Mesothelial cell of epicardium (in vitro differentiated cells): ENCODE results near the gene DPH5. TPM values are rescaled to one million over a fixed set of nuclear protein-coding genes. Genes with fewer than 3 reads are reported as not detected.
"Not testable (repeated sequence)": the region's sequence is repeated elsewhere in the genome, so short reads cannot be mapped to it uniquely, and the experiment has no call there.

Experiments used
- DNase-seq, 2 experiments: peaks; one replicate each; pipeline ENCODE4 v3.0.0; 2021; ENCODE audit warnings: low spot score in 2 of 2; ENCODE audit not compliant: unreplicated experiment in 2 of 2
- H3K27ac Mint-ChIP-seq: 2 replicates; pipeline ENCODE4 v1.8.0; 2021; ENCODE audit warnings: mixed read lengths
- H3K27me3 Mint-ChIP-seq: 2 replicates; pipeline ENCODE4 v1.8.0; 2021; ENCODE audit warnings: low read depth, mixed read lengths
- H3K36me3 Mint-ChIP-seq: 2 replicates; pipeline ENCODE4 v1.8.0; 2021; ENCODE audit warnings: mixed read lengths
- H3K4me1 Mint-ChIP-seq: 2 replicates; pipeline ENCODE4 v1.8.0; 2021; ENCODE audit warnings: mixed read lengths
- H3K4me3 Mint-ChIP-seq: 2 replicates; pipeline ENCODE4 v1.8.0; 2021; ENCODE audit warnings: mild to moderate bottlenecking, moderate library complexity, mixed read lengths
- H3K9me3 Mint-ChIP-seq: 2 replicates; pipeline ENCODE4 v1.8.0; 2021; ENCODE audit warnings: mixed read lengths
- total RNA-seq: library from RNA; stranded (reverse); gene quantifications from 3 replicates; pipeline ENCODE4 v1.2.1, GENCODE V29; 2021
- TF ChIP-seq, protein P1 (sequence below): fragments of 200-600 bp; sonication (generic); IDR thresholded peaks from one replicate; pipeline ENCODE4 v1.5.0; 2021; ENCODE audit warnings: antibody characterized with exemption; ENCODE audit not compliant: unreplicated experiment

The DPH5 gene, protein sequence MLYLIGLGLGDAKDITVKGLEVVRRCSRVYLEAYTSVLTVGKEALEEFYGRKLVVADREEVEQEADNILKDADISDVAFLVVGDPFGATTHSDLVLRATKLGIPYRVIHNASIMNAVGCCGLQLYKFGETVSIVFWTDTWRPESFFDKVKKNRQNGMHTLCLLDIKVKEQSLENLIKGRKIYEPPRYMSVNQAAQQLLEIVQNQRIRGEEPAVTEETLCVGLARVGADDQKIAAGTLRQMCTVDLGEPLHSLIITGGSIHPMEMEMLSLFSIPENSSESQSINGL
- 58.6 to 65.5 TPM (median 61.7 TPM) in 3 replicates for total RNA-seq

DNA sequence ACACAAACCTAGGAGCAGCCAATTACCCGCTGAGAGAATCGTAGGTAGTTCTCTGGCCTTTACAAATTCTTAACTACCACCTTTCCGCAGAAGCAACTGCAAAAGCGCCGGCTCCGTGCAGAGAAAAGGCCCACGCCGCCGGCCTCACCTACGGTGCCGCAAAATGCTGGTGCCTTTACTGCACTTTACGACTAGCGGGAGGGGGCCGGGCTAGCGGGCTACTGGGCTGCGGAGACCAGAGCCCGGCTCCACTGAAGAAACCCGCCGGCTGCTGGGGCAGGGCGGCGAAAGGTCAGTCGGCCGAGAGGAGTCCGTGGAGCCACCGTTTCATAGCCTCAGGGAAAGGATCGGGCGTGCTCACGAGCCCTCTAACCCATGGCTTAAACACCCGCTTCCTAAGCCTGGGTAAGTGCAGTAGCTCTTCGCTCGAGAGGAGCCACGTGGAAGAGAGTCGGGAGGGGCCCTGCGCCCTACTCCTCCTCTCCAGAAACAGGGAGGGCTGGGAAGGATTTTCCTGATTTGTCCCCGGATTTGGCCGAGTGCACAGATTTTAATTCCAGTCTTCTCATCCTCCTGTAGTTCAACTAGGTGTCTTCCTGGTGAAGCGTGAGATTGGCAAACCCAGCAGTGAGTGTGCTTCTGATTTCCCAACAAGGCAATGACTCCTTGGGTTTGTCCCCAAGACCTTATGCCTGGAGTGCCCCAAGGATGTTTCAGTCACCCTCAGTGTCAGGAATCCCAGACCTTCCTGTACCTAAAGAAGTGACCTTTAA, at the start of gene DPH5:
Gene DPH5, minus strand, starts transcription at position 128 of the 773 bp plus-strand sequence. CDS start 341 bp downstream, outside the sequence.
- TF ChIP-seq, protein P1, sequence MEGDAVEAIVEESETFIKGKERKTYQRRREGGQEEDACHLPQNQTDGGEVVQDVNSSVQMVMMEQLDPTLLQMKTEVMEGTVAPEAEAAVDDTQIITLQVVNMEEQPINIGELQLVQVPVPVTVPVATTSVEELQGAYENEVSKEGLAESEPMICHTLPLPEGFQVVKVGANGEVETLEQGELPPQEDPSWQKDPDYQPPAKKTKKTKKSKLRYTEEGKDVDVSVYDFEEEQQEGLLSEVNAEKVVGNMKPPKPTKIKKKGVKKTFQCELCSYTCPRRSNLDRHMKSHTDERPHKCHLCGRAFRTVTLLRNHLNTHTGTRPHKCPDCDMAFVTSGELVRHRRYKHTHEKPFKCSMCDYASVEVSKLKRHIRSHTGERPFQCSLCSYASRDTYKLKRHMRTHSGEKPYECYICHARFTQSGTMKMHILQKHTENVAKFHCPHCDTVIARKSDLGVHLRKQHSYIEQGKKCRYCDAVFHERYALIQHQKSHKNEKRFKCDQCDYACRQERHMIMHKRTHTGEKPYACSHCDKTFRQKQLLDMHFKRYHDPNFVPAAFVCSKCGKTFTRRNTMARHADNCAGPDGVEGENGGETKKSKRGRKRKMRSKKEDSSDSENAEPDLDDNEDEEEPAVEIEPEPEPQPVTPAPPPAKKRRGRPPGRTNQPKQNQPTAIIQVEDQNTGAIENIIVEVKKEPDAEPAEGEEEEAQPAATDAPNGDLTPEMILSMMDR = no peak
- peak; percentile 74 to 82 for DNase-seq
- H3K4me1 Mint-ChIP-seq = peaks cover 40% of the 10 kb centered on the region
- peaks cover 6% of the 10 kb centered on the region for H3K36me3 Mint-ChIP-seq
- no peaks in the 10 kb centered on the region for H3K9me3 Mint-ChIP-seq
- peak within 1 kb of the TSS; percentile 90 for H3K4me3 Mint-ChIP-seq
- H3K27ac Mint-ChIP-seq = peak within 1 kb of the TSS; percentile 96
- H3K27me3 Mint-ChIP-seq = no peaks in the 10 kb centered on the region

DNA sequence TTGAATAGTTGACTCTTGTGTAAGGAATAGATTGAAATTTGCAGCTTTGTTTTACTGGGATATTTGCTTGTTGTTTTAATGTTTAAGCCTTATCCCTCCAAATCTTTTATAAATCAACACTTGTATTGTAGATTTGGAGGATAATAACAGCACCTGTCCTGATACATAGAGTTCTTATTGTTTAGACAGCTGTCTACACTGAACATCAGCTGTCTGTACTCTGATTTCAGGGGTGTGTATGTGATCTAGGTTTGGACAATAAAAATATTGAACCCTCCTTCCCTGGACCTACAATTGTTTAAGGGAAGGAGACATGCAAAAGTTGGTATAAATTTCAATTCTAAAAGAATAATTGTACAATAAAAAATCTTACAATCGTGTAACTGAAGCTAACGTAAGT, 48.3 kb upstream of the DPH5 start:
- Mint-ChIP-seq H3K27ac (no peak overlapping the region), H3K4me1 (no peaks in the 10 kb centered on the region), H3K27me3 (no peaks in the 10 kb centered on the region), H3K9me3 (no peaks in the 10 kb centered on the region), H3K4me3 (no peak overlapping the region), H3K36me3 (peaks cover 12% of the 10 kb centered on the region)
- TF ChIP-seq, protein P1 = no peak
- no peak for DNase-seq

DNA sequence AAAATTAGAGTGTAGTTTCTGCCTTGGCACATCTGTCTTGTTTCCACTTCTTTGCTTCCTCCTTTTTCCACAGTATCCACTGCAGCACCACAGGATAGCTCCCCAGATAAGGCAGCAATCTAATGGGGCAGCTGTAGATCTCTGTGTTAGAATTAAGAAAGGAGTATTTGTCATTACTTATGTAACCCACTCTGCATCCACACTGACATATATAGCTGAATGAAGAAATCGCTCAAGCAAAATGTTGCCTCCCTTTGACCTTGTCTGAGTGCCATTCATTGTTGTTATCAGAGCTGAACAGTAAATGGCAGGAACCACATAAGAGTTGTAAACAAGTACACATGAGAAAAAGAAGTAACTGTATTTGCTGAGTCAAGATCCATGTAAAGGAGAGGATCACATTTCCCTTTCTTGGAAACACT, 45.9 kb upstream of the DPH5 start:
- TF ChIP-seq, protein P1 = no peak
- H3K27me3 Mint-ChIP-seq = no peaks in the 10 kb centered on the region
- H3K9me3 Mint-ChIP-seq = peaks cover 4% of the 10 kb centered on the region
- no peaks in the 10 kb centered on the region for H3K36me3 Mint-ChIP-seq
- no peak overlapping the region for H3K27ac Mint-ChIP-seq
- DNase-seq = no peak
- no peak overlapping the region for H3K4me3 Mint-ChIP-seq
- H3K4me1 Mint-ChIP-seq = no peaks in the 10 kb centered on the region

DNA sequence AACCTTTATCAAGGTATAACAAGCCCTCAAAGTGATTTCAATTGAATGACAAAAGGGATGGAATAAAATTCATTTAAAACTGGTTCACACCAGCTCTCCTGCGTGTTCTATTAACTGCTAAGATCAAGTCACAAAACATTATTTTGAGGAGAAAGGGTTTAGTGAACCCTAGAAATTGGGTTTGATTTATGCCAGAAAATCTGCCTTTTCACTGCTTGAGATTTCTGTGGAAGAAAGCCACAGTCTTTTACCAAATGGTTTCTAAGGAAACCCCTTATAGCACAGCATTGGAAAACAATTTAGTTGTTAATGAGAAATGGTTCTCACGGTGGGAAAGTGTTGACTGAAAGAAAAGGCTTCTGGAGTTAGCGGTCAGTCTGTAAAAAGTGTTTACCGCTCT, 43.6 kb upstream of the DPH5 start:
- Mint-ChIP-seq H3K4me3 (no peak overlapping the region), H3K36me3 (no peaks in the 10 kb centered on the region), H3K27ac (no peak overlapping the region), H3K9me3 (peaks cover 7% of the 10 kb centered on the region), H3K4me1 (peaks cover 2% of the 10 kb centered on the region), H3K27me3 (no peaks in the 10 kb centered on the region)
- TF ChIP-seq, protein P1 = no peak
- no peak for DNase-seq

DNA sequence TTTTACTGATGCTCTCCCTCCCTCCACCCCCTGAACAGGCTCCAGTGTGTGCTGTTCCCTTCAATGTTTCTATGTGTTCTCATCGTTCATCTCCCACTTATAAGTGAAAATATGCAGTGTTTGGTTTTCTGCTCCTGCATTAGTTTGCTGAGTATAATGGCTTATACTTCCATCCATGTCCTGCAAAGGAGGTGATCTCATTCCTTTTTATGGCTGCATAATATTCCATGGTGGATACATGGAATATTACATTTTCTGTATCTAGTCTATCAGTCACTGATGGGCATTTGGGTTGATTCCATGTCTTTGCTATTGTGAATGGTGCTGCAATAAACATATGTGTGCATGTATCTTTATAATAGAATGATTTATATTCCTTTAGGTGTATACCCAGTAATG, 41.4 kb upstream of the DPH5 start:
- H3K36me3 Mint-ChIP-seq, H3K4me1 Mint-ChIP-seq, H3K9me3 Mint-ChIP-seq, DNase-seq, H3K27ac Mint-ChIP-seq, H3K27me3 Mint-ChIP-seq, H3K4me3 Mint-ChIP-seq: not testable (repeated sequence)

DNA sequence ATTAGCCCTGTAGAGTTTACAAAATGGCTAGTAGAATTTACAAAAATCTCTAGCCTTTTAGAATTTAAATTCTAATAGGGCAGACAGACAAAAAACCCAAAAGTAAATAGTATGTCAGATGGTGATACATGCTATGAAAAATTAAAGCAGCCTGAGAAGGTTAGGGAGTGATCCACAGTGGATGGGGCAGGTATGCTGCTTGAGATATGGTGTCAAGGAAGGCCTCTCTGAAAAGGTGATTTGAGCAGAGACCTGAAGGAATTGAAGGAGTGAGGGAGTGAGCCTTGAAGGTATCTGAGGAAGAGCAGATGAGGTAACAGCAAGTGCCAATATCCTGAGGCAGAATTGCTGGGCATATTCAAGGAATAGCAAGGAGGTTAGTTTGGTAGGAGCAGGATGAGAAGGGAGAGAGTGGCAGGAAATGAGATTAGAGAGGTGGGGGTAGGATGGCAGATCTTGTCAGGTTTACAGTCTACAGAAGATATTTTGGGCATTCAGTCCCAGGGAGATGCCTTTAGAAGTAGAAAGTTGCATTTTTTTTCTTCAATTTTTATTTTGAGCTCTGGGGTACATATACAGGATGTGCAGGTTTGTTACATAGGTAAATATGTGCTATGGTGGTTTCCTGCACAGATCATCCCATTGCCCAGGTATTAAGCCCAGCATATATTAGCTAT, 40.8 kb upstream of the DPH5 start:
- Mint-ChIP-seq H3K27me3 (no peaks in the 10 kb centered on the region), H3K9me3 (peaks cover 7% of the 10 kb centered on the region)

More for the DNA sequence above, 40.8 kb upstream of the DPH5 start:
- Mint-ChIP-seq H3K4me3 (no peak overlapping the region), H3K27ac (no peak overlapping the region), H3K4me1 (peaks cover 2% of the 10 kb centered on the region), H3K36me3 (no peaks in the 10 kb centered on the region)
- DNase-seq = no peak
- TF ChIP-seq, protein P1 = no peak
